ENCODE measurements around the gene SETX.

DNA sequence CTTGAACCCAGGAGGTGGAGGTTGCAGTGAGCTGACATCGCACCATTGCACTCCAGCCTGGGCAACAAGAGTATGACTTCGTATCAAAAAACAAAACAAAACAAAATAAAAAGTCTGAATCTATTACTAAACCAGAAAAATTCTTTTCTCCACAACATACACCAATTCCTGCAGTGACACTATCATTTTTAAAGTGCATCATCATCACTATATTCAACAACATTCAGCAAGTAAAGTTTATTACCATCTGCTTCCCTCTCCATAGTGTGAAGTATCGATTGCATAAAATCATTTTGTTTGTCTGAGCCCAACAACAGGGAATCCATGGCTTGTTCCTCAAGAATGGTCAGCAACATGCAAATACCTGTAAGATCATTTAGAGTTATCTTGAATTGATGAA lies 20.4 kb downstream of the SETX start:
- TF ChIP-seq POLR2A (IDR thresholded peaks at IDR 0.05; ENCODE audit: low read length): no peak
- no peak for TF ChIP-seq GATA1 (IDR thresholded peaks at IDR 0.05; ENCODE audit: low read depth, low read length)

All from erythroblast (primary cell).